HepG2 (cell line): ENCODE data around the gene CES2. TPM values are rescaled to one million over a fixed set of nuclear protein-coding genes. Genes with fewer than 3 reads are reported as not detected.

ENCODE experiments used
- BHLHE40 ChIP-seq: IDR thresholded peaks from 2 replicates; pipeline ENCODE4 v1.6.1; 2011; ENCODE audit warnings: low read length, improper control_type of control experiment
- CREB3 ChIP-seq: sonication (generic); formaldehyde crosslinking; IDR thresholded peaks from 2 replicates; pipeline ENCODE4 v1.5.0; 2020; ENCODE audit warnings: missing genetic modification reagents
- MXI1 ChIP-seq: IDR thresholded peaks from 3 replicates; pipeline ENCODE4 v1.6.1; 2012; ENCODE audit warnings: low read depth, low read length, inconsistent platforms, borderline replicate concordance
- ONECUT2 ChIP-seq: sonication (generic); formaldehyde crosslinking; IDR thresholded peaks from 2 replicates; pipeline ENCODE4 v1.4.0; 2020; ENCODE audit warnings: missing genetic modification reagents
- PAF1 ChIP-seq: IDR thresholded peaks from 2 replicates; pipeline ENCODE4 v1.6.1; 2016; ENCODE audit warnings: missing genetic modification reagents, missing compliant biosample characterization
- REL ChIP-seq: sonication (generic); formaldehyde crosslinking; conservative IDR thresholded peaks from 2 replicates; pipeline ENCODE4 v1.8.0; 2022; ENCODE audit warnings: mild to moderate bottlenecking, missing genetic modification reagents, moderate library complexity
- SNAPC2 ChIP-seq: sonication (generic); formaldehyde crosslinking; IDR thresholded peaks from 2 replicates; pipeline ENCODE4 v1.8.1; 2022; ENCODE audit warnings: mild to moderate bottlenecking, missing genetic modification reagents
- TAF1 ChIP-seq: sonication (generic); formaldehyde crosslinking; IDR thresholded peaks from 2 replicates; pipeline ENCODE4 v1.4.0; 2020; ENCODE audit warnings: missing genetic modification reagents
- TBP ChIP-seq: sonication (generic); formaldehyde crosslinking; IDR thresholded peaks from 2 replicates; pipeline ENCODE4 v1.5.0; 2020; ENCODE audit warnings: missing genetic modification reagents
- TGIF2 ChIP-seq: IDR thresholded peaks from 2 replicates; pipeline ENCODE4 v1.6.1; 2016; ENCODE audit warnings: control low read depth, missing compliant biosample characterization
- ZFP36 ChIP-seq: fragments of 150-350 bp; IDR thresholded peaks from 2 replicates; pipeline ENCODE4 v1.6.1; 2018; ENCODE audit warnings: borderline replicate concordance, low read length, low read depth; ENCODE audit not compliant: partially characterized antibody
- ZKSCAN1 ChIP-seq: fragments of 150-350 bp; IDR thresholded peaks from 2 replicates; pipeline ENCODE4 v1.6.1; 2014; ENCODE audit warnings: low read length
- ZNF337 ChIP-seq: sonication (generic); formaldehyde crosslinking; IDR thresholded peaks from 2 replicates; pipeline ENCODE4 v1.5.1; 2020; ENCODE audit warnings: missing genetic modification reagents, low read depth, mild to moderate bottlenecking, borderline replicate concordance
- ZNF530 ChIP-seq: sonication (generic); formaldehyde crosslinking; IDR thresholded peaks from 2 replicates; pipeline ENCODE4 v1.5.0; 2020; ENCODE audit warnings: low read depth, mild to moderate bottlenecking, missing genetic modification reagents
- ZNF558 ChIP-seq: sonication (generic); formaldehyde crosslinking; IDR thresholded peaks from 2 replicates; pipeline ENCODE4 v1.9.0; 2022; ENCODE audit warnings: mild to moderate bottlenecking, missing genetic modification reagents, borderline replicate concordance
- ZNF749 ChIP-seq: sonication (generic); formaldehyde crosslinking; IDR thresholded peaks from 2 replicates; pipeline ENCODE4 v1.8.0; 2022; ENCODE audit warnings: mild to moderate bottlenecking, missing genetic modification reagents, moderate library complexity, borderline replicate concordance
- ZNF761 ChIP-seq: sonication (generic); formaldehyde crosslinking; conservative IDR thresholded peaks from 2 replicates; pipeline ENCODE4 v1.4.0; 2020; ENCODE audit warnings: mild to moderate bottlenecking, missing genetic modification reagents
- polyA plus RNA-seq, 8 experiments: library from polyadenylated mRNA; depleted of rRNA in 3 of 8; stranded (reverse) in 7 of 8; unstranded in 1 of 8; fragments of >200 nt; fragmentation: Illumina TruSeq in 4 of 8; extraction: Trizol in 4 of 8; gene quantifications; 2 replicates each; pipeline versions ENCODE4 v1.2.1 to v1.2.3, GENCODE V29; 2011 to 2016; ENCODE audit warnings: low read depth in 4 of 8, missing spikeins in 1 of 8, mixed read lengths in 1 of 8; ENCODE audit not compliant: insufficient read depth in 1 of 8
- total RNA-seq, 5 experiments: library from RNA; depleted of rRNA; stranded (reverse); fragments of >200 nt; fragmentation: Illumina TruSeq; extraction: Trizol; gene quantifications; 2 replicates each; pipeline ENCODE4 v1.2.3, GENCODE V29; 2016; ENCODE audit warnings: low read depth in 1 of 5
- TF ChIP-seq, protein P1 (sequence below): sonication (generic); formaldehyde crosslinking; IDR thresholded peaks from 2 replicates; pipeline ENCODE4 v1.4.0; 2020; ENCODE audit warnings: missing genetic modification reagents, borderline replicate concordance
- TF ChIP-seq, protein P2 (sequence below): sonication (generic); formaldehyde crosslinking; conservative IDR thresholded peaks from 2 replicates; pipeline ENCODE4 v1.4.0; 2020; ENCODE audit warnings: missing genetic modification reagents
- TF ChIP-seq, protein P3 (sequence below): sonication (generic); formaldehyde crosslinking; IDR thresholded peaks from 2 replicates; pipeline ENCODE4 v1.8.1; 2023; ENCODE audit warnings: mild to moderate bottlenecking, inconsistent platforms, moderate library complexity, missing genetic modification reagents, borderline replicate concordance

The CES2 gene
- total and polyA plus RNA-seq, 2 of the 13 experiments (the other 11 are each of a cell fraction or from before 2014, with no cell fraction given) = 50.6 to 63.8 TPM

DNA sequence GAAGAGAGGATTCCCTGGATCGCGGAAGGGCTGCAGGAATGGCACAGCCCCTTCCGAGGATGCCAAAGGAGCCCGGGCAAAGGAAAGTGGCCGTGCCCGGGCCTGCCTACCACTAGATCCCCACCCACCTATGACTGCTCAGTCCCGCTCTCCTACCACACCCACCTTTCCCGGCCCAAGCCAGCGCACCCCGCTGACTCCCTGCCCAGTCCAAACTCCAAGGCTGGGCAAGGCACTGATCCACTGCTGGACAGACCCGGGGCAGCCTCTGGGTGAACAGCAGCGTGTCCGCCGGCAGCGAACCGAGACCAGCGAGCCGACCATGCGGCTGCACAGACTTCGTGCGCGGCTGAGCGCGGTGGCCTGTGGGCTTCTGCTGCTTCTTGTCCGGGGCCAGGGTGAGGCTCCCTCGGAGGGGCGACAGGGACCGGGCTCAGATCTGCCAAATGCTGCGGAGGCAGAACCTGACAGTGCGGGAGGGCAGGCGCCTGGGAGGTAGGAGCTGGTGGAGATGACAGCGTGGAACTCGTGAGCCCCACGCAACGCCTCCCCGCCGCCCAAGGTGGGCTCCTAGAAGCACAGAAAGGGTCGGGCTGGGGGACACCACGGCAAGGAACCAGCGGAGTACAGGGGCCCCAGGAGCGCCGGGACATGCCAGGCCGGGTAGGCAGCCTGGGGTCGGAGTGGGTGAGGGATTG, at the start of gene CES2 (continued):
- TF ChIP-seq, protein P1, sequence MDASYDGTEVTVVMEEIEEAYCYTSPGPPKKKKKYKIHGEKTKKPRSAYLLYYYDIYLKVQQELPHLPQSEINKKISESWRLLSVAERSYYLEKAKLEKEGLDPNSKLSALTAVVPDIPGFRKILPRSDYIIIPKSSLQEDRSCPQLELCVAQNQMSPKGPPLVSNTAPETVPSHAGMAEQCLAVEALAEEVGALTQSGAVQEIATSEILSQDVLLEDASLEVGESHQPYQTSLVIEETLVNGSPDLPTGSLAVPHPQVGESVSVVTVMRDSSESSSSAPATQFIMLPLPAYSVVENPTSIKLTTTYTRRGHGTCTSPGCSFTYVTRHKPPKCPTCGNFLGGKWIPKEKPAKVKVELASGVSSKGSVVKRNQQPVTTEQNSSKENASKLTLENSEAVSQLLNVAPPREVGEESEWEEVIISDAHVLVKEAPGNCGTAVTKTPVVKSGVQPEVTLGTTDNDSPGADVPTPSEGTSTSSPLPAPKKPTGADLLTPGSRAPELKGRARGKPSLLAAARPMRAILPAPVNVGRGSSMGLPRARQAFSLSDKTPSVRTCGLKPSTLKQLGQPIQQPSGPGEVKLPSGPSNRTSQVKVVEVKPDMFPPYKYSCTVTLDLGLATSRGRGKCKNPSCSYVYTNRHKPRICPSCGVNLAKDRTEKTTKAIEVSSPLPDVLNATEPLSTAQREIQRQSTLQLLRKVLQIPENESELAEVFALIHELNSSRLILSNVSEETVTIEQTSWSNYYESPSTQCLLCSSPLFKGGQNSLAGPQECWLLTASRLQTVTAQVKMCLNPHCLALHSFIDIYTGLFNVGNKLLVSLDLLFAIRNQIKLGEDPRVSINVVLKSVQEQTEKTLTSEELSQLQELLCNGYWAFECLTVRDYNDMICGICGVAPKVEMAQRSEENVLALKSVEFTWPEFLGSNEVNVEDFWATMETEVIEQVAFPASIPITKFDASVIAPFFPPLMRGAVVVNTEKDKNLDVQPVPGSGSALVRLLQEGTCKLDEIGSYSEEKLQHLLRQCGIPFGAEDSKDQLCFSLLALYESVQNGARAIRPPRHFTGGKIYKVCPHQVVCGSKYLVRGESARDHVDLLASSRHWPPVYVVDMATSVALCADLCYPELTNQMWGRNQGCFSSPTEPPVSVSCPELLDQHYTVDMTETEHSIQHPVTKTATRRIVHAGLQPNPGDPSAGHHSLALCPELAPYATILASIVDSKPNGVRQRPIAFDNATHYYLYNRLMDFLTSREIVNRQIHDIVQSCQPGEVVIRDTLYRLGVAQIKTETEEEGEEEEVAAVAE (CRISPR knock-in tag) = peak; percentile 86; the same call in 1 of the 2 replicates
- TF ChIP-seq ZFP36 (no peak), TAF1 (CRISPR knock-in tag) (peak; percentile 89), BHLHE40 (no peak), ZNF558 (CRISPR knock-in tag) (peak; percentile 80; the same call in 1 of the 2 replicates), CREB3 (0 out of 2 replicates have a peak, but pooled peaks have one; percentile 67), ONECUT2 (CRISPR knock-in tag) (no peak), PAF1 (CRISPR knock-in tag) (no peak), ZNF749 (CRISPR knock-in tag) (no peak; the same call in 1 of the 2 replicates), REL (CRISPR knock-in tag) (peak; percentile 81; the same call in 1 of the 2 replicates), ZNF761 (no peak), ZNF530 (no peak), ZNF337 (CRISPR knock-in tag) (no peak), TBP (CRISPR knock-in tag) (no peak), ZKSCAN1 (no peak), MXI1 (peak; percentile 82; the same call in 1 of the 3 replicates), TGIF2 (CRISPR knock-in tag) (no peak), SNAPC2 (CRISPR knock-in tag) (peak; percentile 60; the same call in 1 of the 2 replicates)
- TF ChIP-seq, protein P2, sequence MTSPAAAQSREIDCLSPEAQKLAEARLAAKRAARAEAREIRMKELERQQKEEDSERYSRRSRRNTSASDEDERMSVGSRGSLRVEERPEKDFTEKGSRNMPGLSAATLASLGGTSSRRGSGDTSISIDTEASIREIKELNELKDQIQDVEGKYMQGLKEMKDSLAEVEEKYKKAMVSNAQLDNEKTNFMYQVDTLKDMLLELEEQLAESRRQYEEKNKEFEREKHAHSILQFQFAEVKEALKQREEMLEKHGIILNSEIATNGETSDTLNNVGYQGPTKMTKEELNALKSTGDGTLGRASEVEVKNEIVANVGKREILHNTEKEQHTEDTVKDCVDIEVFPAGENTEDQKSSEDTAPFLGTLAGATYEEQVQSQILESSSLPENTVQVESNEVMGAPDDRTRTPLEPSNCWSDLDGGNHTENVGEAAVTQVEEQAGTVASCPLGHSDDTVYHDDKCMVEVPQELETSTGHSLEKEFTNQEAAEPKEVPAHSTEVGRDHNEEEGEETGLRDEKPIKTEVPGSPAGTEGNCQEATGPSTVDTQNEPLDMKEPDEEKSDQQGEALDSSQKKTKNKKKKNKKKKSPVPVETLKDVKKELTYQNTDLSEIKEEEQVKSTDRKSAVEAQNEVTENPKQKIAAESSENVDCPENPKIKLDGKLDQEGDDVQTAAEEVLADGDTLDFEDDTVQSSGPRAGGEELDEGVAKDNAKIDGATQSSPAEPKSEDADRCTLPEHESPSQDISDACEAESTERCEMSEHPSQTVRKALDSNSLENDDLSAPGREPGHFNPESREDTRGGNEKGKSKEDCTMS (CRISPR knock-in tag) = no peak
- TF ChIP-seq, protein P3, sequence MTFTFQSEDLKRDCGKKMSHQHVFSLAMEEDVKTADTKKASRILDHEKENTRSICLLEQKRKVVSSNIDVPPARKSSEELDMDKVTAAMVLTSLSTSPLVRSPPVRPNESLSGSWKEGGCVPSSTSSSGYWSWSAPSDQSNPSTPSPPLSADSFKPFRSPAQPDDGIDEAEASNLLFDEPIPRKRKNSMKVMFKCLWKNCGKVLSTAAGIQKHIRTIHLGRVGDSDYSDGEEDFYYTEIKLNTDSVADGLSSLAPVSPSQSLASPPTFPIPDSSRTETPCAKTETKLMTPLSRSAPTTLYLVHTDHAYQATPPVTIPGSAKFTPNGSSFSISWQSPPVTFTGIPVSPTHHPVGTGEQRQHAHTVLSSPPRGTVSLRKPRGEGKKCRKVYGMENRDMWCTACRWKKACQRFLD (CRISPR knock-in tag) = 0 out of 2 replicates have a peak, but pooled peaks have one; percentile 22
